Pancreas (tissue), 10 donors: ENCODE data around the gene SLC22A7. TPM values are rescaled to one million over a fixed set of nuclear protein-coding genes. Genes with fewer than 3 reads are reported as not detected.

Experiments
- ATAC-seq, 4 donors: fragments of 200-7000 bp; cut with Tn5 transposase; one replicate each; pipeline versions ENCODE4 v1.8.0 to v1.9.1; 2020; ENCODE audit warnings: mild to moderate bottlenecking in 4 of 4, moderate library complexity in 4 of 4
- DNase-seq, 6 donors: peaks; one replicate each; pipeline ENCODE4 v3.0.0-alpha.2; 2020
- FAIRE-seq: peaks from 2 replicates; lab custom pipeline; 2012; peaks lifted over from hg19 to GRCh38; lab: Jason Lieb, UNC
- H3K27ac ChIP-seq, 4 donors: fragments of 200-600 bp; sonication (generic); 1 replicate in 3 of 4; 2 replicates in 1 of 4; pipeline versions ENCODE4 v1.5.0 to v1.8.0; 2020
- H3K27me3 ChIP-seq, 4 donors: fragments of 200-600 bp; one replicate each; pipeline ENCODE4 v1.8.0; 2021
- H3K36me3 ChIP-seq, 3 donors: fragments of 200-600 bp; sonication (generic) in 1 of 3; one replicate each; pipeline versions ENCODE4 v1.5.0 to v1.8.0; 2020 to 2021
- H3K4me1 ChIP-seq, 3 donors: fragments of 200-600 bp; one replicate each; pipeline ENCODE4 v1.8.0; 2021
- H3K4me3 ChIP-seq, 4 donors: fragments of 200-600 bp; sonication (generic) in 2 of 4; one replicate each; pipeline versions ENCODE4 v1.5.0 to v1.8.0; 2020 to 2021
- H3K9me3 ChIP-seq, 4 donors: fragments of 200-600 bp; one replicate each; pipeline ENCODE4 v1.8.0; 2021
- WGBS, 2 donors: extraction: QIAGEN DNeasy Blood & Tissue Kit; methylation state at CpG; one replicate each; pipeline ENCODE4 v1.1.7; 2013; 5-methylcytosine and 5-hydroxymethylcytosine counted together
- intact Hi-C, 3 donors: fragments of 100-400 bp; cut with DNase I; formaldehyde crosslinking; loops; one replicate each; pipeline versions ENCODE4 v1.11.1 to v1.14.2; 2022
- polyA plus RNA-seq, 2 donors: library from polyadenylated mRNA; stranded (reverse); fragments of 200-250 nt; gene quantifications; one replicate each; pipeline ENCODE4 v1.2.3, GENCODE V29; 2013
- total RNA-seq, 6 donors: library from RNA; stranded (reverse); fragmentation: NEBNext Ultra II Directional in 4 of 6; extraction: Animal tissue kit (Norgen Biotek cat#: 25700) in 4 of 6; gene quantifications; one replicate each; pipeline versions ENCODE4 v1.2.1 to v1.2.4, GENCODE V29; 2021 to 2023
- TF ChIP-seq, protein P1 (sequence below), 4 donors: fragments of 200-600 bp; sonication (generic) in 3 of 4; IDR thresholded peaks; one replicate each; pipeline versions ENCODE4 v1.5.0 to v1.8.0; 2021; ENCODE audit warnings: antibody characterized with exemption in 4 of 4
- donor health status: healthy with polysubstance abuse.
- donor health status: DM: no; HTN: no; CAD: no; lungs with moderate emphysema.
- donor health status: DM: no; HTN: no; CAD: no.
- donor health status: control.
- donor health status: control.
- donor health status: Bipolar disorder and iron deficiency.
- donor health status: DM: yes; HTN: yes; CAD: no.
- donor health status: DM: no; HTN: no; CAD: no.
- donor health status: DM: no; HTN: no; CAD: no.
- donor health status: DM: yes; HTN: yes; CAD: no.

The SLC22A7 gene
- total and polyA plus RNA-seq, 8 donors = 0.16 TPM; not detected in 7

DNA sequence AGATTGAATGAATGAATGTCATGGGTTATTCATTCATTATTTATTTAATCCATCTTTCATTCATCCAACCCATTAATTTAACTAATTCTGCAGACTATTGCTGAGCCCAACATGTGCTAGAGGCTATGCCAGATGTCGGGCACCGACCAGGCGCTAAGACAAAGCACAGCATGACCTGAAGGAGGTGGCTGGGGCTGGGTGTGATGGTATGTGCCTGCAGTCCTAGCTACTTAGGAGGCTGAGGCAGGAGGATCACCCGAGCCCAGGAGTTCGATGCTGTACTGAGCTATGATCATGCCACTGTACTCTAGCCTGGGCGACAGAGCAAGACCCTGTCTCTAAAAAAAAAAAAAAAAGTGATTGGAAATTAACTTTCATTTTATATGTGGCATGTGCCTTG, 5.7 kb upstream of the SLC22A7 start:
- Histone ChIP-seq H3K36me3 (no peaks in the 10 kb centered on the region), H3K4me1 (no peaks in the 10 kb centered on the region), H3K27ac (no peak overlapping the region), H3K9me3 (no peaks in the 10 kb centered on the region), H3K27me3 (no peaks in the 10 kb centered on the region), H3K4me3 (no peak overlapping the region)
- WGBS, 2 donors = 87 to 92% methylated on average over 6 of the region's 6 CpGs
- DNase-seq (peak in 2 of 6 donors; percentile 3 to 22), ATAC-seq (no peak), FAIRE-seq (no peak)
- TF ChIP-seq, protein P1, sequence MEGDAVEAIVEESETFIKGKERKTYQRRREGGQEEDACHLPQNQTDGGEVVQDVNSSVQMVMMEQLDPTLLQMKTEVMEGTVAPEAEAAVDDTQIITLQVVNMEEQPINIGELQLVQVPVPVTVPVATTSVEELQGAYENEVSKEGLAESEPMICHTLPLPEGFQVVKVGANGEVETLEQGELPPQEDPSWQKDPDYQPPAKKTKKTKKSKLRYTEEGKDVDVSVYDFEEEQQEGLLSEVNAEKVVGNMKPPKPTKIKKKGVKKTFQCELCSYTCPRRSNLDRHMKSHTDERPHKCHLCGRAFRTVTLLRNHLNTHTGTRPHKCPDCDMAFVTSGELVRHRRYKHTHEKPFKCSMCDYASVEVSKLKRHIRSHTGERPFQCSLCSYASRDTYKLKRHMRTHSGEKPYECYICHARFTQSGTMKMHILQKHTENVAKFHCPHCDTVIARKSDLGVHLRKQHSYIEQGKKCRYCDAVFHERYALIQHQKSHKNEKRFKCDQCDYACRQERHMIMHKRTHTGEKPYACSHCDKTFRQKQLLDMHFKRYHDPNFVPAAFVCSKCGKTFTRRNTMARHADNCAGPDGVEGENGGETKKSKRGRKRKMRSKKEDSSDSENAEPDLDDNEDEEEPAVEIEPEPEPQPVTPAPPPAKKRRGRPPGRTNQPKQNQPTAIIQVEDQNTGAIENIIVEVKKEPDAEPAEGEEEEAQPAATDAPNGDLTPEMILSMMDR (IDR thresholded peaks at IDR 0.05) = no peak
- intact Hi-C loops = no loop called here

DNA sequence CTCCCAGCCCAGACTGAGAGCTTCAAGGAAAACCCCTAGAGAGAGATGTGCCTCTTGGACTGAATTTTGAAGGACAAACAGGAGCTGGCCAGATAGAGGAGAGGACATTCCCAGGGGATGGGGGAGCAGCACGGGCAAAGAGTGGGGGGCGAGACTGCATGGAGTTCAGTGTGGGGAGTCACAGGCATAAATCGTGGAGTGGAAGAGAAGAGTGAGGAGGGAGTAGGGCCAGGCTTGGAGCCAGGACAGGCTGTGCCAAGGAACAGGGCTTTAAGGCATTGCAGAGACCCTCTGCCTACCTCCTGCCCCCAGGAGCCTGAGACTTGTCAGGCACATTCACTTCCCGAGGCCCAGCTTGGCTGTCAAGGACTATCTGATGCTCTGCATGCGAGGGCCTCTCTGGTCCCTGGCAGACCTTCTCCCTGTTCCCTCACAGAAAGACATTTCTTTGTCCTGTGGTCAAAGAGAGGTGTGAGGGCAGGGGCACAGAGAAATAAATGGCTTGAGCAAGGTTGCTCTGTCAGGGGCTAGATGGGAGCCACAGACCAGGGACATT, 5.2 kb upstream of the SLC22A7 start:
- DNase-seq = peak in 2 of 6 donors; percentile 1 to 23
- Histone ChIP-seq H3K36me3 (no peaks in the 10 kb centered on the region), H3K4me1 (no peaks in the 10 kb centered on the region), H3K9me3 (no peaks in the 10 kb centered on the region), H3K27me3 (no peaks in the 10 kb centered on the region), H3K4me3 (no peak overlapping the region), H3K27ac (no peak overlapping the region)
- no peak for FAIRE-seq
- TF ChIP-seq, protein P1 (IDR thresholded peaks at IDR 0.05) = no peak
- intact Hi-C loops = no loop called here
- 66 to 68% methylated on average over 5 of the region's 5 CpGs for WGBS, 2 donors
- ATAC-seq = no peak

DNA sequence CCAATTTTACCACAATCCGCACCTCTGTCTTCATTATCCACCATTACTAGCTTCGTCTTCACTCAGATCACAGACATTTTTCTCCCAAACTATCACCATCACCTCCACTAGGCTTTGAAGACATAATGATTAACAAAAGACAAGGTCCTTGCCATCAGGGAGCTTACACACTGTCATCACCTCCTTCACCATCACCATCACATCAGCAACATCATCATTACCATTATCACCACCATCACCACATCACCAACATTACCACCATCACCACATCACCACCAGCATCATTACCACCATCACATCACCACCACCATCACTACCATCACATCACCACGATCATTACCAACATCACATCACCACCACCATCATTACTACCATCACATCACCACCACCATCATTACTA, 4.4 kb upstream of the SLC22A7 start:
- no peak for FAIRE-seq

DNA sequence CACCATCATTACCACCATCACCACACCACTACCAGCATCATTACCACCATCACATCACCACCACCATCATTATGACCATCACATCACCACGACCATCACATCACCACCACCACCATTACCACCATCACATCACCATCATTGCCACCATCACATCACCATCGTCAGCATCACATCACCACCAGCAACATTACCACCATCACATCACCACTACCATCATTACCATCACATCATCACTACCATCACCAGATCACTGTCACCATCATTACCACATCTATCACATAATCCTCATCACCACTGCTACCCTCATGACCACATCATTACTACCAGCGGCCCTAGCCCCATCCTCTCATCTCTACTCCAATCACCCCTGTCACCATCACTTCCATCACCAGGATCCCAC, 3.5 kb upstream of the SLC22A7 start:
- H3K36me3 ChIP-seq = no peaks in the 10 kb centered on the region
- 61 to 70% methylated on average over 3 of the region's 3 CpGs for WGBS, 2 donors
- intact Hi-C loops = no loop called here
- DNase-seq (no peak), FAIRE-seq (no peak), ATAC-seq (no peak)
- H3K27me3 ChIP-seq = no peaks in the 10 kb centered on the region
- H3K4me1 ChIP-seq = no peaks in the 10 kb centered on the region
- no peak overlapping the region for H3K4me3 ChIP-seq
- no peak overlapping the region for H3K27ac ChIP-seq
- TF ChIP-seq, protein P1 (IDR thresholded peaks at IDR 0.05) = no peak
- no peaks in the 10 kb centered on the region for H3K9me3 ChIP-seq

More for the DNA sequence above, 4.4 kb upstream of the SLC22A7 start:
- intact Hi-C loops = no loop called here
- H3K4me1 ChIP-seq = no peaks in the 10 kb centered on the region
- no peaks in the 10 kb centered on the region for H3K27me3 ChIP-seq
- ATAC-seq = no peak
- DNase-seq = no peak
- no peaks in the 10 kb centered on the region for H3K9me3 ChIP-seq
- H3K36me3 ChIP-seq = no peaks in the 10 kb centered on the region
- 76 to 83% methylated on average over 3 of the region's 3 CpGs for WGBS, 2 donors
- no peak overlapping the region for H3K4me3 ChIP-seq
- no peak overlapping the region for H3K27ac ChIP-seq
- TF ChIP-seq, protein P1 (IDR thresholded peaks at IDR 0.05) = no peak

DNA sequence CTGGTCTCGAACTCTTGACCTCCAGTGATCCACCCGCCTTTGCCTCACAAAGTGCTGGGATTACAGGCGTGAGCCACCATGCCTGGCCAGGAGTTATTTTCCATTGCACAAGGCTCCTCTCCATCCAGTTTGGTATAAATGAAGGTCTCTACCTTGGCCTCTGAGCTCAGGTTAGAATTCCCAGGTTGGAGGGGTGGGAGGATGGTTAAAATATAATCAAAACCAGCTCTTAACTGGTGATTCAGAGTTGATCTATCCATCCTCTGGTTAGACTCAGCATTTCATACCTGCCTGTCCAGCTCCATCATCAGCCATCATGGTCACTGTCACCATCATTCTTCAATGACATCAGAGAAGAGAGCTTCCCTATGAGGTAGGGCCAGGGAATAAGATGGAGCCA, 2.6 kb upstream of the SLC22A7 start:
- no peak for DNase-seq
- Histone ChIP-seq H3K4me3 (no peak overlapping the region), H3K36me3 (no peaks in the 10 kb centered on the region), H3K27ac (no peak overlapping the region), H3K9me3 (no peaks in the 10 kb centered on the region), H3K27me3 (no peaks in the 10 kb centered on the region), H3K4me1 (no peaks in the 10 kb centered on the region)
- 73 to 81% methylated on average over 3 of the region's 3 CpGs for WGBS, 2 donors
- TF ChIP-seq, protein P1 (IDR thresholded peaks at IDR 0.05) = no peak
- intact Hi-C loops = no loop called here
- no peak for ATAC-seq
- no peak for FAIRE-seq
